ENCODE data around the gene RYR2. TPM values are rescaled to one million over a fixed set of nuclear protein-coding genes. Genes with fewer than 3 reads are reported as not detected.

Gene RYR2
- total and polyA plus RNA-seq, 8 donors: 0.25 to 33.5 (median 2.5) TPM

DNA sequence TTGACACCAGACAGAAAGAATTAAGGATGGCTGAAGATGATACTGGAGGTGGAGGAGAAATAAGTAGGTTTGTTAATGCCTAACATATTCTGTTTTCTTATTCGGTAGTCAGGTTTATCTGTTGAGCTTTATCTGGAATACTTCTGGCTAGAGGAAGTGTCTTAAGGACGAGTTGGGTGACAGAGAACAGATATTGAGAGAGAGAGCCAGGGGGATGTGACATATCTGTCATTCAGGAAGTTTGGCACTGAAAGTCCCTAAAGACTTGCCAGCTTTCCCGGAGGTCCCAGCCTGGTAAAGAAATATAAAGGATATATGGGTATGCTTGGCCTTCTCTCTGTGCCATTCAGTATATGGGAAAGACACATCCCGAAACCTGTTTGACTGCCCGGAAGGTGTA lies 568.2 kb downstream of the RYR2 start:
- Histone ChIP-seq H3K4me3 (no peak overlapping the region), H3K9me3 (peaks cover 0 to 4% (median 0%) of the 10 kb centered on the region in 4 donors), H3K27me3 (no peaks in the 10 kb centered on the region), H3K36me3 (peaks cover 0 to 22% (median 4%) of the 10 kb centered on the region in 4 donors), H3K27ac (no peak overlapping the region), H3K4me1 (no peaks in the 10 kb centered on the region)
- WGBS, 5 donors: 78 to 87% (median 81%) methylated on average over 5 of the region's 5 CpGs
- TF ChIP-seq EP300 (IDR thresholded peaks at IDR 0.05): no peak
- TF ChIP-seq, protein P1, sequence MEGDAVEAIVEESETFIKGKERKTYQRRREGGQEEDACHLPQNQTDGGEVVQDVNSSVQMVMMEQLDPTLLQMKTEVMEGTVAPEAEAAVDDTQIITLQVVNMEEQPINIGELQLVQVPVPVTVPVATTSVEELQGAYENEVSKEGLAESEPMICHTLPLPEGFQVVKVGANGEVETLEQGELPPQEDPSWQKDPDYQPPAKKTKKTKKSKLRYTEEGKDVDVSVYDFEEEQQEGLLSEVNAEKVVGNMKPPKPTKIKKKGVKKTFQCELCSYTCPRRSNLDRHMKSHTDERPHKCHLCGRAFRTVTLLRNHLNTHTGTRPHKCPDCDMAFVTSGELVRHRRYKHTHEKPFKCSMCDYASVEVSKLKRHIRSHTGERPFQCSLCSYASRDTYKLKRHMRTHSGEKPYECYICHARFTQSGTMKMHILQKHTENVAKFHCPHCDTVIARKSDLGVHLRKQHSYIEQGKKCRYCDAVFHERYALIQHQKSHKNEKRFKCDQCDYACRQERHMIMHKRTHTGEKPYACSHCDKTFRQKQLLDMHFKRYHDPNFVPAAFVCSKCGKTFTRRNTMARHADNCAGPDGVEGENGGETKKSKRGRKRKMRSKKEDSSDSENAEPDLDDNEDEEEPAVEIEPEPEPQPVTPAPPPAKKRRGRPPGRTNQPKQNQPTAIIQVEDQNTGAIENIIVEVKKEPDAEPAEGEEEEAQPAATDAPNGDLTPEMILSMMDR (IDR thresholded peaks at IDR 0.05): no peak
- TF ChIP-seq POLR2A (IDR thresholded peaks at IDR 0.05): no peak
- TF ChIP-seq POLR2AphosphoS5 (IDR thresholded peaks at IDR 0.05): no peak
- intact Hi-C loops (cut with DNase I; ENCODE audit: low total_unique reads): no loop called here
- DNase-seq: no peak

DNA sequence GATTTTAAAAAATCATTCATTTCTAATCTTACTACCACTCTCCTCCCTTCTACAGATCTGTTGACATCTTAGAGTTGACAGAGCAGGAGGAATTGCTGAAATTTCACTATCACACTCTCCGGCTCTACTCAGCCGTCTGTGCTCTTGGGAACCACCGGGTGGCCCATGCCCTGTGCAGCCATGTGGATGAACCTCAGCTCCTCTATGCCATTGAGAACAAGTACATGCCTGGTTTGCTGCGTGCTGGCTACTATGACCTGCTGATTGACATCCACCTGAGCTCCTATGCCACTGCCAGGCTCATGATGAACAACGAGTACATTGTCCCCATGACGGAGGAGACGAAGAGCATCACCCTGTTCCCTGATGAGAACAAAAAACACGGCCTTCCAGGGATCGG lies 572.0 kb downstream of the RYR2 start:
- H3K27ac ChIP-seq: no peak overlapping the region
- 77 to 86% (median 79%) methylated on average over 9 of the region's 9 CpGs for WGBS, 5 donors
- peaks cover 0 to 13% (median 4%) of the 10 kb centered on the region in 4 donors for H3K9me3 ChIP-seq
- no peaks in the 10 kb centered on the region for H3K27me3 ChIP-seq
- intact Hi-C loops (cut with DNase I; ENCODE audit: low total_unique reads): no loop called here
- peaks cover 0 to 37% (median 7%) of the 10 kb centered on the region in 4 donors for H3K36me3 ChIP-seq
- H3K4me1 ChIP-seq: no peaks in the 10 kb centered on the region
- H3K4me3 ChIP-seq: no peak overlapping the region
- TF ChIP-seq POLR2A (IDR thresholded peaks at IDR 0.05): no peak
- no peak for DNase-seq

DNA sequence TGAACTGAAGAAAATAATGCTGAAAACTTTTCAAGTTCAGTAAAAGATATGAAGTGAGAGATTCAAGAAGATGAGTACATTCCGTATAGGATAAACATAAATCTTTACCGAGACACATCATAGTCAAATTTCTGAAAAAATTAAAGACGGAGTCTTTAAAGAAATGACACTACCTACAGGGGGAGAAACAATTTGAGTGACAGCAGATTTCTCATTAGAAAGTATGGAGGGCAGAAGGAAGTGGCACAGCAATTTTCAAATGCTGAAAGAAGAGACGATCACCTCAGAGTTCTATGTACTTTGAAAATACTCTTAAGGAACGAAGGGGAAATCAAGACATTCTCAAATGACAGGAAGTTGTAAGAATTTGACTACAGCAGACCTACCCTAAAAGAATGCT lies 577.6 kb downstream of the RYR2 start:
- Histone ChIP-seq H3K36me3 (peaks cover 0 to 22% (median 4%) of the 10 kb centered on the region in 4 donors), H3K4me3 (no peak overlapping the region), H3K9me3 (peaks cover 0 to 21% (median 10%) of the 10 kb centered on the region in 4 donors), H3K27me3 (no peaks in the 10 kb centered on the region), H3K27ac (no peak overlapping the region), H3K4me1 (no peaks in the 10 kb centered on the region)
- no peak for DNase-seq
- WGBS, 5 donors: 89 to 95% (median 92%) methylated on average over 5 of the region's 5 CpGs
- intact Hi-C loops (cut with DNase I; ENCODE audit: low total_unique reads): no loop called here
- TF ChIP-seq, protein P1 (IDR thresholded peaks at IDR 0.05): no peak
- TF ChIP-seq POLR2A (IDR thresholded peaks at IDR 0.05): no peak
- no peak for TF ChIP-seq POLR2AphosphoS5 (IDR thresholded peaks at IDR 0.05)
- TF ChIP-seq EP300 (IDR thresholded peaks at IDR 0.05): no peak

DNA sequence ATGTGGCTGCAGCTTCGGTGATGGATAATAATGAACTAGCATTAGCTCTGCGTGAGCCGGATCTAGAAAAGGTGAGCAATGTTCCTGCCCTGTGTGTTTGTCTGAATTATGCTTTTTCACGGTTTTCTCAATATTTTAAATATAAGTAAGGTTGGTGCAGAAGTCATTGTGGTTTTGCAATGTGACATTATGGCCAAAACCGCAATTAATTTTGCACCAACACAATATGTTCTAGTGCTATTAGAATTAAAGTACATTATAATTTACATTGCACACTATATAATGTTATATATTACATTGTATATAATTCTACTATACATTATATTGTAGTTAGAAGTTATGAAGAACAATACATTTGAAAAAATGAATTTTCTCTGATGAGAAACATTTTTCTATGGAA lies 592.9 kb downstream of the RYR2 start:
- no peak overlapping the region for H3K4me3 ChIP-seq
- TF ChIP-seq POLR2A (IDR thresholded peaks at IDR 0.05): no peak
- no peak for TF ChIP-seq POLR2AphosphoS5 (IDR thresholded peaks at IDR 0.05)
- TF ChIP-seq, protein P1 (IDR thresholded peaks at IDR 0.05): no peak
- no peak for TF ChIP-seq EP300 (IDR thresholded peaks at IDR 0.05)
- DNase-seq: no peak
- intact Hi-C loops (cut with DNase I; ENCODE audit: low total_unique reads): no loop called here
- H3K36me3 ChIP-seq: peaks cover 0 to 8% (median 0%) of the 10 kb centered on the region in 4 donors
- no peak overlapping the region for H3K27ac ChIP-seq
- no peaks in the 10 kb centered on the region for H3K27me3 ChIP-seq
- WGBS, 5 donors: 84 to 90% (median 89%) methylated on average over 5 of the region's 5 CpGs
- H3K9me3 ChIP-seq: no peaks in the 10 kb centered on the region
- no peaks in the 10 kb centered on the region for H3K4me1 ChIP-seq

DNA sequence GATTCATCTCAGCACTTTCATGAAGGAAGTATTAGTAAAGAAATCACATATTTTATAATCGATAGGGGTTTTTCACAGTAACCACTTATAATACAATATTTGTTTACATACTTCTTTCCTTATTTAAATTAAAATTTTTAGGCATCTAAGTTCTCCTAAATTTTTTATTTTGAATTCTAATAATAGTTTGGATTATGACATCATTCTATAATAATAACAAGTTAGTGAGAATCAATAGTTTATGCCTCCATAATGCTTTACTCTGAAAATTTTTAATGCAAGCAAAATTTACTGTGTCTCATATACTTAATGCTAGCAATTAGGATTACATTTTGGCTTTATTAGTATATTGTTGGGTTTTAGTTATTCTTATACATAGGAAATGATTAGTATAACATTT lies 596.6 kb downstream of the RYR2 start:
- no peak for TF ChIP-seq EP300 (IDR thresholded peaks at IDR 0.05)
- TF ChIP-seq, protein P1 (IDR thresholded peaks at IDR 0.05): no peak
- WGBS, 5 donors: 83 to 94% (median 91%) methylated on average over 1 of the region's 1 CpG
- H3K4me3 ChIP-seq: no peak overlapping the region
- peaks cover 0 to 15% (median 0%) of the 10 kb centered on the region in 4 donors for H3K36me3 ChIP-seq
- no peak for DNase-seq
- no peaks in the 10 kb centered on the region for H3K9me3 ChIP-seq
- H3K4me1 ChIP-seq: no peaks in the 10 kb centered on the region
- no peak overlapping the region for H3K27ac ChIP-seq
- H3K27me3 ChIP-seq: no peaks in the 10 kb centered on the region
- intact Hi-C loops (cut with DNase I; ENCODE audit: low total_unique reads): no loop called here
